WERI-Rb-1 (cell line): ENCODE data around the gene RNF135.

ENCODE experiments used
- DNase-seq: peaks from one replicate; pipeline ENCODE4 v3.0.0-alpha.2; 2020
- H3K27ac ChIP-seq: fragments of 250-450 bp; sonication (Bioruptor Pico); 2 replicates; pipeline ENCODE4 v1.5.1; 2020; ENCODE audit warnings: mild to moderate bottlenecking, moderate library complexity
- H3K27me3 ChIP-seq: fragments of 250-450 bp; sonication (Bioruptor Pico); 2 replicates; pipeline ENCODE4 v1.5.1; 2021; ENCODE audit warnings: mild to moderate bottlenecking, low read depth, moderate library complexity; ENCODE audit not compliant: insufficient read depth, severe bottlenecking
- H3K36me3 ChIP-seq: fragments of 250-450 bp; sonication (Bioruptor Pico); 2 replicates; pipeline ENCODE4 v1.5.1; 2020; ENCODE audit warnings: mild to moderate bottlenecking, moderate library complexity
- H3K4me3 ChIP-seq: 2 replicates; pipeline ENCODE4 v1.5.1; 2011; ENCODE audit warnings: low read depth, mild to moderate bottlenecking, control low read depth, low read length
- H3K9me3 ChIP-seq: fragments of 250-450 bp; sonication (Bioruptor Pico); 2 replicates; pipeline ENCODE4 v1.5.1; 2021; ENCODE audit warnings: mild to moderate bottlenecking, moderate library complexity; ENCODE audit not compliant: severe bottlenecking
- CTCF ChIP-seq: IDR thresholded peaks from 2 replicates; pipeline ENCODE4 v1.5.1; 2011; ENCODE audit warnings: low read depth, mild to moderate bottlenecking, control low read depth, inconsistent platforms, low read length

Gene RNF135

GRCh38 chr17:30939051-30939689 is 31.7 kb upstream of the RNF135 start:
- no peak overlapping the region for H3K27ac ChIP-seq
- H3K4me3 ChIP-seq: no peak overlapping the region
- no peak for TF ChIP-seq CTCF
- DNase-seq: no peak
- H3K9me3 ChIP-seq: no peaks in the 10 kb centered on the region
- H3K36me3 ChIP-seq: no peaks in the 10 kb centered on the region
- no peaks in the 10 kb centered on the region for H3K27me3 ChIP-seq

GRCh38 chr17:30942308-30943079 is 28.3 kb upstream of the RNF135 start:
- no peak for DNase-seq
- no peak overlapping the region for H3K4me3 ChIP-seq
- no peak for TF ChIP-seq CTCF
- no peaks in the 10 kb centered on the region for H3K36me3 ChIP-seq
- no peaks in the 10 kb centered on the region for H3K27me3 ChIP-seq
- H3K27ac ChIP-seq: no peak overlapping the region
- no peaks in the 10 kb centered on the region for H3K9me3 ChIP-seq

GRCh38 chr17:30947796-30948195 is 23.0 kb upstream of the RNF135 start:
- no peak overlapping the region for H3K27ac ChIP-seq

GRCh38 chr17:30950189-30950588 is 20.6 kb upstream of the RNF135 start:
- TF ChIP-seq CTCF: no peak
- no peak for DNase-seq
- no peak overlapping the region for H3K4me3 ChIP-seq
- H3K36me3 ChIP-seq: no peaks in the 10 kb centered on the region
- no peaks in the 10 kb centered on the region for H3K27me3 ChIP-seq
- no peaks in the 10 kb centered on the region for H3K9me3 ChIP-seq
- no peak overlapping the region for H3K27ac ChIP-seq

More at GRCh38 chr17:30947796-30948195, 23.0 kb upstream of the RNF135 start:
- no peaks in the 10 kb centered on the region for H3K36me3 ChIP-seq
- H3K9me3 ChIP-seq: no peaks in the 10 kb centered on the region
- no peaks in the 10 kb centered on the region for H3K27me3 ChIP-seq
- TF ChIP-seq CTCF: no peak
- no peak overlapping the region for H3K4me3 ChIP-seq
- DNase-seq: no peak

- Histone ChIP-seq H3K36me3 (no peaks in the 10 kb centered on the region), H3K9me3 (no peaks in the 10 kb centered on the region), H3K27me3 (no peaks in the 10 kb centered on the region), H3K27ac (no peak overlapping the region), H3K4me3 (no peak overlapping the region)
- no peak for DNase-seq
- no peak for TF ChIP-seq CTCF
Observed at GRCh38 chr17:30950669-30951399, 20.0 kb upstream of the RNF135 start.
